Activated CD4-positive, alpha-beta T cell treated with anti-CD3 and anti-CD28 coated beads, Interleukin-2, amount 10 ng/mL, durations not matched to agents 24 days and 14 days (primary cell): ENCODE data around the gene RP2. TPM values are rescaled to one million over a fixed set of nuclear protein-coding genes. Genes with fewer than 3 reads are reported as not detected.

ENCODE experiments used
- DNase-seq: peaks from one replicate; pipeline ENCODE4 v3.0.0; 2022
- H3K27ac Mint-ChIP-seq: one replicate; pipeline ENCODE4 v1.8.0; 2022; ENCODE audit warnings: mild to moderate bottlenecking, mixed read lengths
- H3K27me3 Mint-ChIP-seq: one replicate; pipeline ENCODE4 v1.8.0; 2022; ENCODE audit warnings: mixed read lengths
- H3K36me3 Mint-ChIP-seq: one replicate; pipeline ENCODE4 v1.8.0; 2022; ENCODE audit warnings: low read depth, mild to moderate bottlenecking, mixed read lengths
- H3K4me1 Mint-ChIP-seq: one replicate; pipeline ENCODE4 v1.8.0; 2021; ENCODE audit warnings: mixed read lengths
- H3K4me3 Mint-ChIP-seq: one replicate; pipeline ENCODE4 v1.8.0; 2022; ENCODE audit warnings: mild to moderate bottlenecking, moderate library complexity, mixed read lengths
- H3K9me3 Mint-ChIP-seq: one replicate; pipeline ENCODE4 v1.8.0; 2021; ENCODE audit warnings: mixed read lengths
- intact Hi-C: fragments of 100-400 bp; cut with micrococcal nuclease; formaldehyde crosslinking; loops from one replicate; pipeline ENCODE4 v1.15.1; 2023
- total RNA-seq: library from RNA; stranded (reverse); gene quantifications from 2 replicates; pipeline ENCODE4 v1.2.3, GENCODE V29; 2022

RP2 gene
- 6.3 and 7.6 TPM in 2 replicates for total RNA-seq

DNA sequence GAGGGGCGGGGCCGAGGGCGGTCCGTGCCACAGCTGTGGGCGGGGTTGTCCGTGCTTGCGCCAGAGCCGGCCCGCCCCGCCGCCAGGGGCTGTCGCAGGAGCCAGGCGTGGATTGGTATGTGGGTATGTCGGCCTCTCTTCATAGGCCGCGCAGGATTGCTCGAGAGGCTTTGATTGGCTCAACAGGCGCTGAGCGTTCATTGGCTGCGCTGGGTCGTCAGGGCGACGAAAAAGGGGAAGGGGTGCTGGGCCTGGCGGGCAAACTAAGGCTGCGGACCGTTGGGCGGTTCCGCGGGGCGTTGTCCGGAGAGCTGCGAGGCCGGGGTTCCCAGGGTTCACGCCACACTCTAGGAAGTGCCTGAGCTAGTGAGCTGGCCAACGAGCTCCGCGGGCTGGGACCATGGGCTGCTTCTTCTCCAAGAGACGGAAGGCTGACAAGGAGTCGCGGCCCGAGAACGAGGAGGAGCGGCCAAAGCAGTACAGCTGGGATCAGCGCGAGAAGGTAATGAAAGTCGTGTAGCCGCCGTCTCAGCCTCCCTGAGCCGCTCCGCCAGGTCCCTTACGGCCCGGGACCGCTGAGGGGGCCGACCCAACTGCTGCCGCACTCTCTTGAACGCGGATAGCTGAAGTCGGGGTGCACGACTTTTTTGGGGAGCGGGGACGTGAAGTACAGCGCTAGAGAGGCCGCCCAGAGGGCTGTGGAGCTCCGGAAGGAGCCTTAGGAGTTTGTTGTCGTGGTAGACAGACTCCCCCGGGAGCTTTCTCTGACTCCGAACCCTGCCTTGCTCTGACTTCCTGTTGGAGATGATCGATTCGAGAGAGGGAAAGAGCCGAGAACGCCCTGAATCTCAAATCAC lies at the start of gene RP2:
RP2 (plus strand) TSS at position 343 of the 857 bp plus-strand sequence; CDS start at position 401, 58 bp downstream.
- intact Hi-C loops: loop anchor here (5.0 kb wide), 3 partner anchors 75 to 1965 kb away; partner anchors contain the start of genes CHST7, JADE3 and KDM6A

DNA sequence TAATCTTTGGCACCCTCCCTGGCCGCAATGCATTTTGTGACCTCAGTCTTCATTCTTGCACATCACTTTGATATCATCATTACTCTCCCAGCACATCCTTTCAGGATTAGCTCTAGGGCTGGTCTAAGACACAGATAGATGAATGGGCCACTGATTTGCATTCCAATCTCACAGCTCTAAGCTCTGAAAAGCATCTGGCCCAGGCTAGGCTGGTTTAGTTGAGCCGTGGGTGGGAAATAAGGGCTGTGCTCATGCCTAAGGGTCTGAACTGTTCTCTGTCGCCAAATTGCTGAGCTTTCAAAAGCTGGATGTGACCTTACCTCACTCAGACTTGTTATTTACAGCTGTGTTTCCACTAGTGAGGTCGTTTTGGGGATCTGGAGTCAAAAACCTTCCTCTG lies 47.9 kb upstream of the RP2 start:
- Mint-ChIP-seq H3K27me3 (no peaks in the 10 kb centered on the region), H3K36me3 (no peaks in the 10 kb centered on the region), H3K9me3 (no peaks in the 10 kb centered on the region), H3K4me3 (no peak overlapping the region), H3K27ac (no peak overlapping the region), H3K4me1 (peaks cover 10% of the 10 kb centered on the region)
- intact Hi-C loops: no loop called here
- DNase-seq: no peak

More for the DNA sequence above, at the start of gene RP2:
- peak within 1 kb of the TSS; percentile 98 for H3K4me3 Mint-ChIP-seq
- DNase-seq: peak; percentile 95
- peak within 1 kb of the TSS; percentile 95 for H3K27ac Mint-ChIP-seq
- peaks cover 6% of the 10 kb centered on the region for H3K4me1 Mint-ChIP-seq
- no peaks in the 10 kb centered on the region for H3K36me3 Mint-ChIP-seq
- H3K27me3 Mint-ChIP-seq: peaks cover 6% of the 10 kb centered on the region
- H3K9me3 Mint-ChIP-seq: no peaks in the 10 kb centered on the region

DNA sequence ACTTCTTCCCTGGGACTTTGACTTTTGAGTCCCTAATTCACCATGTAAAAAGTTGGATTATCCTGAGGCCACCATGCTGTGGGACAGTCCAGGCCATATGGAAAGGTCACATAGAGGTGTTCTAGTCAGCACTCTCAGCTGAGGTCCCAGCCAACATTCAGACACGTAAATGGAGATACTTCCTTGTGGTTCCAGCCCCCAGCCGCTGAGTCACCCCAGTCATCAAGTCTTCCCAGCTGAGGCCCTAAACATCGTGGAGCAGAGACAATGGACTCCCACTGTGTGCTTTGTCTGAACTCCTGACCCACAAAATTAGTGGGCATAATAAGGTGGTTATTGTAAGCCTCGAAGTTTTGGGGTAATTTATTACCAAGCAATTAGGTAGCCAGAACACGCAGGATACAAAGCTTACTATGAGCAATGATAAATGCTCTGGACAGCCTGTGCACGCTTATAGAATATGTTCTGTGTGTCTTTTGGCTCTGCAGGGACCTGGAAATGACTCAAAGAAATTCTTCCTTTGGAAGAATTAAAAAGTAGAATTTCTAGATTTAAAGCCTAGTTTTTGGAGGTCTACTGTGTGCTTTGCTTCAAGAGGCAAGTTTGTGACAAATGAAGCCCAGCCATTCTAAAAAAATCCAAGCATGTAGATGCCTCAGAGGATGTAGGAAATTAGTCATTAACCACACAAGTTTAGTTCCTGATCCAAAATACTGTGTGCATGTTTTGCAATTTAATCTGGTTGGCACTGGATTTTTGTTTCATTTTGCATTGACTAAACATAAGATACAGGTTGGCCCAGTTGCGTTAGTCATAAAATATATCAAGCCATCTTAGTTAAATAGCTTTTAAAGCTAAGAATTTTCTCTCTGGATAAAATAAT lies 44.7 kb upstream of the RP2 start:
- H3K36me3 Mint-ChIP-seq: no peaks in the 10 kb centered on the region
- DNase-seq: peak; percentile 56
- intact Hi-C loops: loop anchor here (1.0 to 10.0 kb wide), 5 partner anchors 33 to 245 kb away; partner anchors contain the start of genes SLC9A7 and ZNF674
- peaks cover 10% of the 10 kb centered on the region for H3K4me1 Mint-ChIP-seq
- H3K9me3 Mint-ChIP-seq: no peaks in the 10 kb centered on the region
- H3K27ac Mint-ChIP-seq: peak overlapping the region; percentile 41
- H3K27me3 Mint-ChIP-seq: no peaks in the 10 kb centered on the region
- H3K4me3 Mint-ChIP-seq: no peak overlapping the region

DNA sequence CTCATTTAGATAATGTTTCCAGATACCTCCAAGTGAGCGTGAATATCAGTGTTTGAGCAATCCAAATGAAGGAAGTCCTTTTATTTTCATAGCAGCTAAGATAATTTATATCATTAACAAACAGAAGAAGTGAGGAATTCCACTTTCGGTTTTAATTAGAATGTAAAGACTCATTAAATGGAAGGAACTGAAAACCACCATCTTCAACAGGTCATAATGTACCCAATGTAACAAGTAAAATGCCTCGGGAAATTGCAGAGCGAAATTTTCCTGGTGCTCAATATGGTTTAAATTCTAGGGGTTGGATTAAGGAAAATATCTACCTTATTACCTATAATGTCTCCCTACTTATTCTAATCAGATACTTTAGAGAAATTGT lies 44.0 kb upstream of the RP2 start:
- peak overlapping the region; percentile 41 for H3K27ac Mint-ChIP-seq
- H3K4me3 Mint-ChIP-seq: no peak overlapping the region
- H3K9me3 Mint-ChIP-seq: no peaks in the 10 kb centered on the region
- intact Hi-C loops: loop anchor here (1.0 to 10.0 kb wide), 5 partner anchors 33 to 245 kb away; partner anchors contain the start of genes SLC9A7 and ZNF674
- H3K27me3 Mint-ChIP-seq: no peaks in the 10 kb centered on the region
- no peak for DNase-seq
- peaks cover 10% of the 10 kb centered on the region for H3K4me1 Mint-ChIP-seq
- H3K36me3 Mint-ChIP-seq: no peaks in the 10 kb centered on the region

DNA sequence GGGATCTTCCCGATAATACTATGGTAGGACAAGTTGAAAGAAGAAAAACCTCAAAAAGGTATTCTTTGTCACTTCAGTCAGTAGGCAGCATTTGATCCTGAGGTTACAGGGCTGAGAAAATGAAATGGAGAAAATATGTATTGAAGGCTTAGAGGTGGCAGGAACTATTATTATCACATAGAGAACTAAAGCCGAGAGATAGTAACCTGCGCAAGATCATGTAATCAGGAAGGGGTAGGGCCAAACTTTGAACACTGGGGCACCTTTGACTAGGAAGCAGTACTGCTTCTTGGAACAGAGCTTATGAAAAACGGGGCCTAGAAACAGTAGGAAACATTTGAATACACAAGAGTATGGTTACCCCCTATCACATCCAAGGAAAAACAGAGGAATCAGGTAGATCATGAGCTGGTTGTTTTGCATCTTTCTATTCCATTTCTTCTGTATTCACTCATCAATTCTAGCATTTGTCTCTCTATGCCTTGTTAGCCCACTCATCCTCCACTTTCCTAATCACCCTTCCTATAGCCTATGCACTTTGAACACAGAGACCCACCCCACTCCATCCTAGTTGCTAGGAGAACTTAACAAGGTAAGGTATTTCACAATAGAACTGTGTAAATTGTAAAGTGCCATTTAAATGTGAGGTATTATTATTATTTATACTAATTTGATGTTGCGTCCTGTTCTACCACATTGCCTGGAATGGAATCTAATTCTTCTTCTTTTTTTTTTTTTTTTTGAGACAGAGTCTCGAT lies 43.3 kb upstream of the RP2 start:
- Mint-ChIP-seq H3K9me3 (no peaks in the 10 kb centered on the region), H3K27me3 (no peaks in the 10 kb centered on the region), H3K4me3 (no peak overlapping the region), H3K27ac (peak overlapping the region; percentile 20), H3K4me1 (peaks cover 10% of the 10 kb centered on the region), H3K36me3 (no peaks in the 10 kb centered on the region)
- DNase-seq: no peak
- intact Hi-C loops: loop anchor here (5.0 to 10.0 kb wide), 3 partner anchors 89 to 246 kb away; partner anchors contain the start of gene ZNF674

DNA sequence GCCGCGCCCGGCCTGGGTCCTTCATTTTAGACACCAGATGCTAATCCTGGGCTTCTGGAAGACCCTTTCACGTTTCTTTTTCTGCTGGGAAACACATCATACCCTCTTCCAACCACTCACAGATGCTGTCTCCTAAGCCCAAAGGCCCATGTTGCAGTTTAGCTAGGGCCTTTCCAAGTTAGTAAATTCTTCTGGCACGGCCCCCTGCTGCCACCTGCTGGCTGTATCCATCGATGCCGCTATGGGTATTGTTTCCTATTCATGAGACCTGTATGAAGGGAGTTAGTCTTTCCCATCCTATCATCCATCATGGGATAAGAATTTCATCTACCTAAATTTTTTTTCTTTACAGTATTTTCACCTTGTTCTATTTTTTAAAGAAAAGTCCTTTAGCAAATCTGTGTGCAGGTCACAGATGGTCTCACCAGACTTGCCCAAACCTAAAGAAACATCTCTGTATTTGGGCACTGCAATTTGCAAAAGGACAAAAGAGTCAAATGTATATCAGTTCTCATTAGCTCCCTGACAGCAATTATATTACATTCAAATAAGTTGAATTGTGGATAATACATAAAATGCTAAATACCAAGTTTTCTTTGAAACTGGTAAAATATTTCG lies 40.2 kb upstream of the RP2 start:
- no peaks in the 10 kb centered on the region for H3K36me3 Mint-ChIP-seq
- H3K4me1 Mint-ChIP-seq: peaks cover 10% of the 10 kb centered on the region
- no peaks in the 10 kb centered on the region for H3K9me3 Mint-ChIP-seq
- H3K27me3 Mint-ChIP-seq: peaks cover 6% of the 10 kb centered on the region
- no peak overlapping the region for H3K27ac Mint-ChIP-seq
- intact Hi-C loops: loop anchor here (1.0 to 10.0 kb wide), 5 partner anchors 37 to 241 kb away; partner anchors contain the start of gene SLC9A7
- no peak overlapping the region for H3K4me3 Mint-ChIP-seq
- DNase-seq: peak; percentile 90

DNA sequence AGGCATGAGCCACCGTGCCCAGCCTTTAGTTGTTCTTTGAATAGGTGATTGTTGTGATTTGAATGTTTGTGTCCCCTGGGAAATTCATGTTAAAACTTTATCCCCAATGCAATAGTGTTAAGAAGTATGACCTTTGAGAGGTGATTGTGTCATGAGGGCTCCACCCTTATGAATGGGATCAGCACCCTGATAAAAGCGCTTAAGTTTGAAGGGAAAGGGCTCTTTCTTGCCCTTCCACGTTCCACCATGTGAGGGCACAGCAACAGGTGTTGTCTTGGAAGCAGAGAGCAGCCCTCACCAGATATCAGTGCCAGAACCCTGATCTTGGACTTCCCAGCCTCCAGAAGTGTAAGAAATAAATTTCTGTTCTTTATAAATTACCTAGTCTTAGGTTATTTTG lies 33.7 kb upstream of the RP2 start:
- H3K4me1 Mint-ChIP-seq: no peaks in the 10 kb centered on the region
- intact Hi-C loops: loop anchor here (10.0 kb wide), 1 partner anchor 232 kb away; no protein-coding TSS in a partner anchor
- no peaks in the 10 kb centered on the region for H3K36me3 Mint-ChIP-seq
- DNase-seq: no peak
- H3K27me3 Mint-ChIP-seq: peaks cover 13% of the 10 kb centered on the region
- H3K4me3 Mint-ChIP-seq: no peak overlapping the region
- no peaks in the 10 kb centered on the region for H3K9me3 Mint-ChIP-seq
- no peak overlapping the region for H3K27ac Mint-ChIP-seq

DNA sequence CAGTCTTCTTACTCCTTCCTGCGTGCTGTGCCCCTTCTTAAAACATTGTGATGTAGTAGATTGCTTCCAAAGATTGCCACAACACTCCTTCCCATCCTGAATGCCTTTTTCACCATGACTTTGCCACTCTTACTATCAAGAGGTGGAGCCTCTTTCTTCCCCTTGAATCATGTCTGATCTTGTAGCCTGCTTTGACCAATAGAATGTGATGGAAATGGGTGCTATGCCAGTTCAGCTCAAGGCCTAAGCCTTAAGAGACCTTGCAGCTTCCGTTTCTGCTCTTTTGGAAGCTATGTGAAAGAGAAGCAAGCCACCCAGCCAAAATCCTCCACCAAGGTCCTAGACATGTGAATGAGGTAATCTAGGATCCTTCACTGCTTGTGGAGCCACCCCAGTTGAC lies 31.6 kb upstream of the RP2 start:
- no peaks in the 10 kb centered on the region for H3K9me3 Mint-ChIP-seq
- no peak overlapping the region for H3K27ac Mint-ChIP-seq
- no peak for DNase-seq

DNA sequence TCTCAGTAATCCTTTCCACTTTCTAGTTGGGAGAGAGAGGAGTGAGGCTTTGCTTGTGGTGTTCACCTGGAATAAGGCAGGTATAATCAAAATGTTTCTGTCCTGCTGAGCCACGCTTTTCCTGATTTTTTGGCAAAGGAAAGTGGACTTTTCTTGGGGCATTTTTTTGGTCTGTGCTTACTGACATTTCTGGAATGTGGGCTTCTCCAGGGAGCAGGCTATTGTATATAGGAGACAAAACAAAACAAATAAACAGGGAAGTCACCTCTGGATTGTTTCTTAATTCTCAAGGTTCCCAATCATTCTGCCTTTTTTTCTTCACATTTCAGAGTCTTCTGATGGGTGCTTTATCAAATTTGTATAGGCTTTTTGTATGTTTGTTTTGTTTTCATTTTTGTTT lies 25.7 kb upstream of the RP2 start:
- no peak overlapping the region for H3K27ac Mint-ChIP-seq
- no peaks in the 10 kb centered on the region for H3K36me3 Mint-ChIP-seq
- H3K4me3 Mint-ChIP-seq: no peak overlapping the region
- H3K9me3 Mint-ChIP-seq: no peaks in the 10 kb centered on the region
- H3K4me1 Mint-ChIP-seq: no peaks in the 10 kb centered on the region
- H3K27me3 Mint-ChIP-seq: peaks cover 13% of the 10 kb centered on the region
- intact Hi-C loops: no loop called here
- DNase-seq: no peak

More for the DNA sequence above, 31.6 kb upstream of the RP2 start:
- H3K4me3 Mint-ChIP-seq: no peak overlapping the region
- intact Hi-C loops: loop anchor here (10.0 kb wide), 1 partner anchor 230 kb away; no protein-coding TSS in a partner anchor
- H3K4me1 Mint-ChIP-seq: no peaks in the 10 kb centered on the region
- no peaks in the 10 kb centered on the region for H3K36me3 Mint-ChIP-seq
- H3K27me3 Mint-ChIP-seq: peaks cover 20% of the 10 kb centered on the region

DNA sequence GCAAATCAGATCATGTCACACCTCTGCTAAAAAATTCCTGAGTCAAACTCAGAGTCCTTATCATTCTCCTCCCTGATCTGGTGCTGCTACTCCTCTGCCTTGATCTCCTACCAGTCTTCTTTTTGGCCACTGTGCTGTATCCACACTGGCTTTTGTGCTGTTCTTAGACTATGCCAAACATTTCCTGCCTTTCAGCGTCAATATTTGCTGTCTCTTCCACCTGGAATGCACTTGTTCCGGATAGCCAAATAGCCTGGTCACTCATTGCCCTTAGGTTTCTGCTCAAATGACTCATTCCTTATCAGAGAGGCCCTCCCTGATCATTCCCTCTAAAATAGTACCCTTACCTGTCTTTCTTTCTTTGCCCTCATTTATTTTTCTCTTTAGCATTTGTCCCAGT lies 24.4 kb upstream of the RP2 start:
- Mint-ChIP-seq H3K27ac (no peak overlapping the region), H3K9me3 (no peaks in the 10 kb centered on the region), H3K4me3 (no peak overlapping the region), H3K27me3 (peaks cover 13% of the 10 kb centered on the region), H3K4me1 (no peaks in the 10 kb centered on the region), H3K36me3 (no peaks in the 10 kb centered on the region)
- DNase-seq: no peak
- intact Hi-C loops: no loop called here

DNA sequence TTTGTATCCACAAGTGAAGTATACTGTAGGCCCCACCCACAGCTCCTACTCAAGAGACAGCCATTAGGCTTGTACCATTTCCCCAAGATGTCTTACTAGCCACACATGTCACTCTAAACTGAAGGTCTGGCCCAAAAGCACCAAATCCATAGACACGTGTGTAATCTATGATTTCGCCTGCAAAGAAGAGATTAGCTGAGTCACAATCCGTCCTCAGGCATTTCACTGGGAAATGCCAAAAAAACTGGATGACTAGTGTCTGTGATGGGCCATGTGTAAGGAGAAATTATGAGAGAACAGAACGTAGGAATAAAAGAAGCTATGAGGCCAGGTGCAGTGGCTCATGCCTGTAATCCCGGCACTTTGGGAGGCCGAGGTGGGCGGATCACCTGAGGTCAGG lies 21.9 kb upstream of the RP2 start:
- Mint-ChIP-seq H3K27me3 (peaks cover 9% of the 10 kb centered on the region), H3K36me3 (no peaks in the 10 kb centered on the region), H3K27ac (no peak overlapping the region), H3K9me3 (no peaks in the 10 kb centered on the region), H3K4me1 (no peaks in the 10 kb centered on the region), H3K4me3 (no peak overlapping the region)
- intact Hi-C loops: no loop called here
- DNase-seq: no peak

DNA sequence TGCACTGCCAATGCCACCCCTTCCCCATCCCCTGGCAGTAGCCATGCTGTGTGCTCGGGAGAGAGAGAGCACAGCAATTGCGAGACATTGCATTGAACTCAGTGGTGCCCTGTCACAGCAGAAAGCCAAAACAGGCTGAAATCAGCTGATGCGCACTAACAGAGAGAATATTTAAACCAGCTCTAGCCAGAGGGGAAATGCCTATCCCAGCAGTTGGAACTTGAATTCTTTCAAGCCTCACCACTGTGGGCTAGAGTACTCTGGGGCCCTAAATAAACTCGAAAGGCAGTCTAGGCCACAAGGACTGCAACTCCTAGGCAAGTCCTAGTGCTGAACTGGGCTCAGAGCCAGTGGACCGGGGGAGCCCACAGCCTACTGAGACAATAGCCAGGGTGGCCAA lies 17.7 kb upstream of the RP2 start:
- intact Hi-C loops: no loop called here
- peaks cover 4% of the 10 kb centered on the region for H3K9me3 Mint-ChIP-seq
- no peak for DNase-seq
- no peaks in the 10 kb centered on the region for H3K36me3 Mint-ChIP-seq
- H3K4me3 Mint-ChIP-seq: no peak overlapping the region
- no peak overlapping the region for H3K27ac Mint-ChIP-seq
- peaks cover 8% of the 10 kb centered on the region for H3K27me3 Mint-ChIP-seq
- no peaks in the 10 kb centered on the region for H3K4me1 Mint-ChIP-seq
